H54 (cell line): ENCODE data around the gene PRMT3.
"Not testable (repeated sequence)": the region's sequence is repeated elsewhere in the genome, so short reads cannot be mapped to it uniquely, and the experiment has no call there.

Experiments
- DNase-seq: peaks from one replicate; pipeline ENCODE4 v3.0.0; 2011; ENCODE audit warnings: low spot score, mixed read lengths; ENCODE audit not compliant: insufficient read length
- FAIRE-seq: peaks from 3 replicates; lab custom pipeline; 2011; peaks lifted over from hg19 to GRCh38; lab: Jason Lieb, UNC
- POLR2A ChIP-seq: IDR thresholded peaks from 2 replicates; pipeline ENCODE4 v1.6.1; 2011; ENCODE audit warnings: low read depth, mild to moderate bottlenecking, low read length

Gene PRMT3

DNA sequence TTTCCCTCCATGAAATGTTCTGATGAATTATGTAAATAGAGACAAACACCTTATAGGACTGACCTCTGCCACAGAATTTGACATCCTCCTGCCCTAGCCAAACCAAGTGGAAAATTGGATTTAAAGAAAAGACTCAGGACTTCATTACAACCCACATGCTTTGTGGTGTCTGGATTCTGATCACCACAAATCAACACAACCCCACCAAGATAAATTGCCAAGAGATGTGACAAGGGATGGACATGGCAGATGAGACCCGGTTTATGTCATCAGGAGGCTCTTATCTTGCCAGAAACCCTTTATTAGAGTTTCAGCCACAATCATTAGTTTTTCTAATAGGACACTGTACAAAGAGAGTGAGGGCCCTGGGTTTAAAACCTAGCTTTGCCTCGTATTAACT, 154.0 kb downstream of the PRMT3 start:
- TF ChIP-seq POLR2A: no peak
- no peak for FAIRE-seq
- DNase-seq: no peak

DNA sequence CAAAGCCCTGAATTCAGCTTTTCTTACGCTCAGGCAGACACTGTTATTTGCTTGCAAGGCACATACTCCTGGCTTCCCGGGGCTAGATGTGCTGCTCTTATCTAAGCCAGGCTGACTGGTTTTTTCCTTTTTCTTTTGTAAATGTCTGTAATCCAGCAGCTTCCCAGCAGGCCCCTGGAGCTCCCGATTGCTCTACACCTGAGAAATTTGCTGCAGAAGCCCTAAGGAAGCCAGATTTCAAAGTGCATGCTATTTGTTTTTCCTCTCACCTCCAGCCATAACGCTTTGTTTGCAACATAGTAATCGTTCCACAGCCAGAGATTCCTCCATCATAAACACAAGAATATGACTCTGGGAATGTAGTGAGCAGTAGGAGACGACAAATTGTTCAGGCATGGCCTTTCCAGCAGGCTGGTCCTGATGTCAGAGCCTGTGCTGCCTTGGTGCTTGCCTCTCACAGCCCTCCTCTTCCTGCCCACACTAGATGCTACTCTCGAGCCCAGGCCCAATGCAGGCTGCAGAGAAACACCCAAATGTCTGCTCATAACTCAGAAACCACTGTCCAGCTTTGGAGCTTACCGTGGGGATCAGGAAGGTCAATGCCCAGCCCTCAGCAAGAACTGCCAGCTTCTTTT, 157.2 kb downstream of the PRMT3 start:
- TF ChIP-seq POLR2A: no peak
- FAIRE-seq (no peak), DNase-seq (no peak)

DNA sequence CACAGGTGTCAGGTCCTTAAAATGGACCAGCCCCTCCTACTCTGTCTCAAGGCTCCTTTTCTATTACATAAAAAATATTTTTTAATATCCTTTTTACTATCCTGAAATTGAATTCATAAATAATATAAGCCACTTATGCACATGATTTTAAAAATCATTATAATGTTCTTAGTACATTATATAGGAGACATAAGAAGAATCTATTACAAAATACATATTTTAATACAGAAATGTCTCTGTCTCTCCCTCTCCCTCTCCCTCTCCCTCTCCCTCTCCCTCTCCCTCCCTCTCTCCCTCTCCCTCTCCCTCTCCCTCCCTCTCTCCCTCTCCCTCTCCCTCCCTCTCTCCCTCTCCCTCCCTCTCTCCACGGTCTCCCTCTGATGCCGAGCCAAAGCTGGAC, 159.9 kb downstream of the PRMT3 start:
- no peak for FAIRE-seq
- no peak for DNase-seq
- no peak for TF ChIP-seq POLR2A

DNA sequence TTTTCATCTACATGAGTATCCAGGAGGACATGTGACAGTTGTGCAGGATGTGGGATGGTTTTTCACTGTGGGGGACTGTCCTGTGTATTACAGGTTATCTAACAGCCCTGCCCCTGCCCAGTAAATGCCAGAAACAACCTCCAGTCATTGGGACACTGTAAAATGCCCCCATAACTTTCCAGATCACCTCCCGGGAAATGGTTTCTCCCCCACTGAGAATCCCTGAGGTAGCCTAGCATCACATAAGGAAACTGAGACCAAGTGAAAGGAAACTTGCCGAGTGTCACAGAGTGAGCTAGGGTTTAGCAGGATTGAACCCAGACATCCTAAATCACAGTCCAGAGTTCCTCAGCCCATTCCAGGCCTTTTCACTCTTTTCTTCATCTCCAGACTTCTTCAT, 163.6 kb downstream of the PRMT3 start:
- no peak for FAIRE-seq
- TF ChIP-seq POLR2A: no peak
- DNase-seq: no peak

DNA sequence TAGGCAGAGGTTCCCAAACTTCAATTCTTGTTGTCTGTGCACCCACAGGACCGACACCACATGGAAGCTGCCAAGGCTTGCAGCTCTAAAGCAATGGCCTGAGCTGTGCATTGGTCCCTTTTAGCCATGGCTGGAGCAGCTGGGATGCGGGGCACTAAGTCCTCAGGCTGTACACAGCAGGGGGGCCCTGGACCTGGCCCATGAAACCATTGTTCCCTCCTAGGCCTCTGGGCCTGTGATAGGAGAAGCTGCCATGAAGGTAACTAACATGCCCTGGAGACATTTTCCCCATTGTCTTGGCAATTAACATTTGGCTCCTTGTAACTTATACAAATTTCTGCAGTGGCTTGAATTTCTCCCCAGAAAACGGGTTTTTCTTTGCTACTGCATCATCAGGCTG, 168.3 kb downstream of the PRMT3 start:
- DNase-seq: no peak
- no peak for TF ChIP-seq POLR2A
- no peak for FAIRE-seq

DNA sequence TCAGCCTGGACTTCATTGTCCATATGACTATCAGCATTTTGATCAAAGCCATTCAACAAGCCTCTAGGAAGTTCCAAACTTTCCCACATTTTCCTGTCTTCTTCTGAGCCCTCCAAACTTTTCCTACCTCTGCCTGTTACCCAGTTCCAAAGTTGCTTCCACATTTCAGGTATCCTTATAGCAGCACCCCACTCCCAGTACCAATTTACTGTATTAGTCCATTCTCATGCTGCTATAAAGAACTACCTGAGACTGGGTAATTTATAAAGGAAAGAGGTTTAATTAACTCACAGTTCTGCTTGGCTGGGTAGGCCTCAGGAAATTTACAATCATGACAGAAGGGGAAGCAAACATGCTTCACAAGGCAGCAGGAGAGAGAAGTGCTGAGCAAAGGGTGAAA, 168.9 kb downstream of the PRMT3 start:
- not testable (repeated sequence) for DNase-seq, FAIRE-seq

DNA sequence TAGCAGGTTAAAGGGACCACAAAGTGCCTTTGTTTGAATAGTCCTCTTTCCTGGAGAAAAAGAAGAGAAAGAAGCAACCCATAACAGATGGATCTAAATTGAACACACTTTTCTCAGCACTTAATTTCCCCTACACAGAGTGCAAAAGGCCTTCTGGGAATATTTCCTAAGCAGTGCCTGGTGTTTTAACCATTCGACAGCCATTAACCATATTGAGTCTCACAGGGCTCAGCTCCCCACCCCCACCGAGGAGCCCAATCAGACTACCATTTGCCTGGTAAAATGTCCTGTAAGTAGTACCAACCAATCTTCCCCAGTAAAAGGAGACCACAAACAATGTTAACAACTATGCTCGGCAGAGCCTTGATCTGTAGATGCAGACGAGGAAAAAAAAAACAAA, 171.2 kb downstream of the PRMT3 start:
- FAIRE-seq: no peak

More for the DNA sequence above, 171.2 kb downstream of the PRMT3 start:
- TF ChIP-seq POLR2A: no peak
- DNase-seq: no peak
